ENCODE results near the gene FGF14.

Gene FGF14

GRCh38 chr13:102380012-102380411 is 21.8 kb downstream of the FGF14 start:
- Histone ChIP-seq H3K27me3 (replicated peaks; ENCODE audit: control insufficient read depth, insufficient read depth, low read length) (no peaks in the 10 kb centered on the region), H3K36me3 (ENCODE audit: control insufficient read depth, insufficient read depth, low read length) (no peaks in the 10 kb centered on the region), H3K4me3 (replicated peaks; ENCODE audit: low read depth, low read length) (no peak overlapping the region)
- DNase-seq (ENCODE audit: extremely low read depth, insufficient read length) = no peak
- no peak for TF ChIP-seq CTCF (IDR thresholded peaks at IDR 0.05; ENCODE audit: insufficient read depth, low read length, poor library complexity, severe bottlenecking)

- Histone ChIP-seq H3K27me3 (replicated peaks; ENCODE audit: control insufficient read depth, insufficient read depth, low read length) (no peaks in the 10 kb centered on the region), H3K36me3 (ENCODE audit: control insufficient read depth, insufficient read depth, low read length) (no peaks in the 10 kb centered on the region), H3K4me3 (replicated peaks; ENCODE audit: low read depth, low read length) (no peak overlapping the region)
- DNase-seq (ENCODE audit: extremely low read depth, insufficient read length) = no peak
- no peak for TF ChIP-seq CTCF (IDR thresholded peaks at IDR 0.05; ENCODE audit: insufficient read depth, low read length, poor library complexity, severe bottlenecking)
Measured at GRCh38 chr13:102376318-102376717, 25.5 kb downstream of the FGF14 start.

- TF ChIP-seq CTCF (IDR thresholded peaks at IDR 0.05; ENCODE audit: insufficient read depth, low read length, poor library complexity, severe bottlenecking) = no peak
Measured at GRCh38 chr13:102374726-102375125, 27.1 kb downstream of the FGF14 start.

GRCh38 chr13:102374233-102374632 is 27.6 kb downstream of the FGF14 start:
- H3K4me3 ChIP-seq (replicated peaks; ENCODE audit: low read depth, low read length) = no peak overlapping the region
- no peaks in the 10 kb centered on the region for H3K27me3 ChIP-seq (replicated peaks; ENCODE audit: control insufficient read depth, insufficient read depth, low read length)
- no peaks in the 10 kb centered on the region for H3K36me3 ChIP-seq (ENCODE audit: control insufficient read depth, insufficient read depth, low read length)
- no peak for TF ChIP-seq CTCF (IDR thresholded peaks at IDR 0.05; ENCODE audit: insufficient read depth, low read length, poor library complexity, severe bottlenecking)
- no peak for DNase-seq (ENCODE audit: extremely low read depth, insufficient read length)

More at GRCh38 chr13:102374726-102375125, 27.1 kb downstream of the FGF14 start:
- no peak for DNase-seq (ENCODE audit: extremely low read depth, insufficient read length)
- no peaks in the 10 kb centered on the region for H3K27me3 ChIP-seq (replicated peaks; ENCODE audit: control insufficient read depth, insufficient read depth, low read length)
- no peaks in the 10 kb centered on the region for H3K36me3 ChIP-seq (ENCODE audit: control insufficient read depth, insufficient read depth, low read length)
- no peak overlapping the region for H3K4me3 ChIP-seq (replicated peaks; ENCODE audit: low read depth, low read length)

- no peak for TF ChIP-seq CTCF (IDR thresholded peaks at IDR 0.05; ENCODE audit: insufficient read depth, low read length, poor library complexity, severe bottlenecking)
- H3K36me3 ChIP-seq (ENCODE audit: control insufficient read depth, insufficient read depth, low read length) = no peaks in the 10 kb centered on the region
- H3K4me3 ChIP-seq (replicated peaks; ENCODE audit: low read depth, low read length) = no peak overlapping the region
- H3K27me3 ChIP-seq (replicated peaks; ENCODE audit: control insufficient read depth, insufficient read depth, low read length) = no peaks in the 10 kb centered on the region
- no peak for DNase-seq (ENCODE audit: extremely low read depth, insufficient read length)
Measured at GRCh38 chr13:102373221-102373620, 28.6 kb downstream of the FGF14 start.

- DNase-seq (ENCODE audit: extremely low read depth, insufficient read length) = no peak
- TF ChIP-seq CTCF (IDR thresholded peaks at IDR 0.05; ENCODE audit: insufficient read depth, low read length, poor library complexity, severe bottlenecking) = no peak
- Histone ChIP-seq H3K27me3 (replicated peaks; ENCODE audit: control insufficient read depth, insufficient read depth, low read length) (no peaks in the 10 kb centered on the region), H3K4me3 (replicated peaks; ENCODE audit: low read depth, low read length) (no peak overlapping the region), H3K36me3 (ENCODE audit: control insufficient read depth, insufficient read depth, low read length) (no peaks in the 10 kb centered on the region)
Measured at GRCh38 chr13:102369302-102369701, 32.5 kb downstream of the FGF14 start.
